Measurements from ENCODE around the gene ATIC.

Gene ATIC

GRCh38 chr2:215361876-215362561 lies 50.2 kb downstream of the ATIC start:
- no peak for DNase-seq

DNA sequence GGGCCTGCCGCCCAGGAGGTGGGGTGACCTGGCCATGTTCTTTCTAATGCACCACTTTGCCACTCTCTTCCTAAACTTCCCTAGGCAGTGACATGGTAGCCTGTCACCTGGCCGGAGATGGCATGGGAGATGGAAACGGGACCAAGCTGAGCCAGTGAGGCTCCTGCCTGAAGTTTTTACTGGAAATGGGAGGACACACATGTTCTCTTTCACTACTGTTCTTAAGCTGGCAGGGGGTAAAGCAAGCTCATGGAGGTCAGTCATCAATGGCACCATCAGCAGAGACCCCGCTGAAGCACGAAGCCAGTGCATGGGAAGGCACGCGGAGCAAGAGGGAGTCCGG lies 50.7 kb downstream of the ATIC start:
- DNase-seq: no peak

DNA sequence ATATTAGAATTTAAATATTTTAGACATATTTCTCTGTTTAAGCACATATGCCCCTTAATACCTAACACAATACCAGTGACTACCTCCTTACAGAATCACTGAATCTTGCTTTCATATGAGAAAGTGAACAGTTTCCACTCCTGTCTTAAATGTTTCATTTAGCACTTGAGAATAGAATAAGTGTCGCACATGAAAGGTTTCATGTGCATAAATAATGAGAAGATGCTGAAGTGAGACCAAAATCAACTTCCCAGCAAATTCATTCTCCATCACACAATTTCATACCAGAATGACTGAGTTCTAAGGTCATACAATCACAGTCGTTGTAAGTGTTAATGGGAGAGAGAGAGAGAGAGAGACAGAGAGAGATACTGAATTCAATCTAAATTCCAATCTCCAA lies 51.2 kb downstream of the ATIC start:
- no peak for DNase-seq

- no peak for DNase-seq
Measured at GRCh38 chr2:215363461-215364156, 51.8 kb downstream of the ATIC start.

DNA sequence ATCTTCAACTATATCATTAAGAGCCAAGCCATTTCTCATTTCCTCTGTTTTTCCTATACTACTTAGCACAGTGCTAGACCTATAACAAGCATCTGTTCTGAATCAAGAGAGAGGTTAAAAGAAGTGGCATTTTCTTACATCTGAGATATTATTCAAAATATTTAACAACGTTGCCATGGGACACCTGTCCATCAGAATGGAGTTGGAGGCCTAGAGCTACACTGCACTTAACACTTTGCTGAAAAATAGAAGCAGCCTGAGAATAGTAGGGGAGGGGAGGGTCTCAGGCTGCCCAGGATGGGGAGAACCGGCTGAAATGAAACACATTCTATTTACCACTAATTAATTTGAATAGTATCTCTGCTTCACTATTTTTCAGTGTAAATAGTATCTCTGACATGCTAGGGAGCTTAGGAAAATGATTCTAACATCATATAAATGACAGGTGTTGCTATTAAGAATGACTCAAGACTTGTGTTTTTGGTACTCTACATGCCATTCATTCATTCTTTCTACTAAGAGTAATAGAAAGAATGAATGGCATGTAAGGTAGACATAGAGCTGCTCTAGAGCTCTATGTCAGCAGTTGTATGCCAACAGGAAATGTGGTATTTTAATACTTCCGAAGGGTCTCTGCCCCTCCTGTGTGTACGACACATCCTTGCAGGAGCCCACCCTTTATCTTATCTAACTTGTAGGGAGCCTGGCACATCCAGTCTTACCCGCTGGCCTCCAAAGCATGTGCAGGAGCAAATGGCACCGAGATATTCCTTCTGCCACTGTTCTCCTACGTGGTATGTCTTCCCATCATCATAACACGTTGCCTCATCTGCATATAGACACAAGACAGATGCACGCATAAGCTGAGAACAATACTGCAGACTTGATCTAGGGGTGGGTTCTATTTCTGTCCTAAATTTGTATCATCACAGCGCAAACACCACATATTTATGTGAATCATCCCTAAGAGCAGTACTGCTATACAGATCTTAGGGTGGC lies 52.6 kb downstream of the ATIC start:
- DNase-seq: no peak

DNA sequence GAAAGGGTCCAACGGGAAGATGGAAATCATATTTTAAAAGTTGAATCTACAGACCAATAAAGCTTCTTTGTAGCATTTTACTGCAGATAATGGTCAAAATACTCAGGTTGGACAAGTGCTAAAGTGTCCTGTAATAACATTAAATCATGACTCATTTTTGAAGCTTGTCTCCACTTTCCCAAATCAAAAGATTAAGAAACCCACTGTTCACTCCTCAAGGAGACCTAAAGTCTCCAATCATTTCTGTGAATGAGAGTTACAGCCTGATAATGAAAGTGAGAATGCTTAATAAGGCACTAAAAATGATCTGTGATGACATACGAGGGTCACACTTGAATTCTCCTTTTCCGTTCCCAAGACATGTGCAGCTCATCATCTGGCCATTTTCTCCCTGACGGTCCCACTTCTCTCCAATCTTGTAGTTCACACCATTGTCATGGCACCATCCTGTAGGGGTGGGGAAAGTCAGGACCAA lies 53.4 kb downstream of the ATIC start:
- no peak for DNase-seq

DNA sequence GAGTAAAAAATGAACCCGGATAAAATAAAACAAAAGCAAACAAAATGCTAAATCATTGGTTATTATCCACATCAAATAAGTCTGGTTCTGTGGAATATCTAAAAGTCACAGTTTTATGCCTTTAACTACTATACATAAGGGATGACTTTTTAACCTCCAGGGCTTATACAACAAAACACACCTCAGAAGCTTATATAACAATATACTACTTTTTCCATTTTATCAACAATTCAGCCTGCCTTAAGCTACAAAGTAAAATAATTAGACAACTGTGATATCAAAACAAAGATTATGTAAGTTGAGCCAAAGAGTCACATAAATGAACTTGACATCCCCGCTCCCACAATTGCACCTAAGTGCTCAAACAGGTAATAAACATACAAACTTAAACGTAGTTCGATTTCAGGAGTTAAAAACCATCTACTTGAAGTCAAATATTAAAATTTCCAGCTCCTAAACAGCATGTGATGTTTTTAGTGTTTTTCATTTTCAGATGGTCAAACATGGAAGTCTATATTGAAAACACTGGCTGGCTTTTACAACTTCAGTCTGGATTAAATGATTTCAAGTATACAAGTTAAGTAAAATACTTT lies 54.7 kb downstream of the ATIC start:
- DNase-seq: no peak

DNA sequence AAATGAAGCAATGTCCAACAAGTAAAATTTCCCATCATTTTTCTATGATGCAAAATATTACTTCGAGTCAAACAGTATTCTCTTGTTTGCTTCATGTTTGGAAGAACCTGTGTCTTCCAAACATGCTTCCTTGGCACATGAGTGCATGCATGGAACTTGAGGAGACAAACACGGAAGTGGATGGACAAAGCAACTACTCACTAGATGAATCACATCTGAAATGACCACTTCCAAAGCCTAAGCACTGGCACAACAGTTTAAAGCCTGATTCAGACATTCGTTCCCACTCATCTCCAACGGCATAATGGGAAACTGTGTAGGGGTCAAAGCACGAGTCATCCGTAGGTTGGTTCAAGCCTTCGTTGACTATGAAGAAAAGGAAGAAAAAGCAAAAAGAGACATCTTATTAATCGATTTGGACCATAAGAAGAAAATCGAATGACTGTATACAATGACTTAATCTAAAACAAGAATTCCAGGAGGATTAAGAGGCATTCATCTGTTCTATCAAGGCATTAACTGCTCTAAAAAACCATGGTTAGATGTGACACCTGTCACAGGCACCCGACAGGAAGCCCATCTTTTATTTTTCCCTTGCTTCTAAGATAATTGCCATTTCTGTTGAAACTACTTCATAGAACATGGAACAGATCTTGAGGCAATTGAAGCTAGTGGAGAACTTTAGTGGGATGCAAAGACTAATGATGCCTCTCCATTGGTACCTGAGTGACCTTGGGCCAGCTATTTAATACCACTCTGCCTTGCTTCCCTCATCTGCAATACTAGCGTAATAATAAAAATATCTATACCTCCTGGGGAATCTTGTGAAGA lies 56.0 kb downstream of the ATIC start:
- no peak for DNase-seq

- DNase-seq: no peak
Measured at GRCh38 chr2:215368493-215368809, 56.6 kb downstream of the ATIC start.

DNA sequence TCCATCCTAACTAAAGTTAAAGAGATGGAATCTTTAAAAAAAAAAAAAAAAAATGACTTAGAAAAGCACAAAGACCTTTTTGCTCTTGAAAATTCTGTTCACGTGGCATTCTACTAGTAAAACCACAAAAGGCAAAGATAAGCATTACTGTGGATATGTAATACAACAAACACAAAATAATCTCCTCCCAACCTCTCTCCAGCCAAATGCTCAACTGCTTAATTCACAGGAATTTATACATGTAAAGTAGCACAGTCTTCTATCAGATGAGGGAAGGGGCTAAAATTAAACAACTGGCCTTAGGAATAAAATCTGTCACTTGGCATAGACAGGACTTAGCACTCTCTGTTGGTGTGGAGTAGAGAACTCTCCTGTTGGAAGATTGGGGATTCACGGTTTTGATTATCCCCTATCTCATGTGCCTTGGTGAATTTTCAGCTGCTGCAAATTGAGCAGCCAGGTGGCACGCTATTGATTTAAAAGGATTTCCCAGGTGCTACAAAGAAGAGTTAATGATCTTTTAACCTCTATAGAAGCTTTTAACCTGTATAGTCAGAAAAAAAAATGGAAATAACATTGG lies 57.4 kb downstream of the ATIC start:
- no peak for DNase-seq

- no peak for DNase-seq
Measured at GRCh38 chr2:215370112-215370965, 58.5 kb downstream of the ATIC start.

- DNase-seq: no peak
Measured at GRCh38 chr2:215371915-215372897, 60.3 kb downstream of the ATIC start.

DNA sequence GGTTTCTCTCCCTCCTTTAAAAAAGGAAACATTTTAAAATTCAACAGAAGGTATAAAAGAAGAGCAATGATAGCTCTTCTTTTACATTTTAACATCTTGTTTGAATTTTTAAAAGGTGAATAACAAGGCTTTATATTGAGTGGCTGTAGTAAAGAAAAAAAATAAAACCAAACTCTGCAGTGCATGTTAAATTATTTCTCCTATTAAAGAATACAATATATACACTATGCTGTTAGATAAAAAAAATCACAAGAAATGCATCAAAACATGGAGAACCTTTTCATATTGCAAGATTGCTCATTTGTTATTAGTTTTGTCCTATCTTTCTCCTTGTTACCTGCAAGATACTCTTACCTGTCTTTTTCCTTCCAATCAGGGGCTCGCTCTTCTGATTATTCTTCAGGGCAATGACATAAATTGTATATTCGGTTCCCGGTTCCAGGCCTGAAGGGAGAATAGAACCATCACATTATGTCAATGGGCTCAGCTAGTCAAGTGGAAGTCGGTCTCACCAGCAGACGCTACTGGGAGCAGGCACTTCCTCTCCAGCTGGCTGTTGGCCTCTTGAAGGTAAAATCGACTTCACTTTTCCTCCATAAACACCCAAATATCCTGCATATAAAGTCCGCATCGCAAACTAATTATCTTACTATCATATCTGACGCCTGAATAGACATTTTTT lies 61.2 kb downstream of the ATIC start:
- no peak for DNase-seq

- DNase-seq: no peak
Measured at GRCh38 chr2:215374002-215374401, 62.1 kb downstream of the ATIC start.

DNA sequence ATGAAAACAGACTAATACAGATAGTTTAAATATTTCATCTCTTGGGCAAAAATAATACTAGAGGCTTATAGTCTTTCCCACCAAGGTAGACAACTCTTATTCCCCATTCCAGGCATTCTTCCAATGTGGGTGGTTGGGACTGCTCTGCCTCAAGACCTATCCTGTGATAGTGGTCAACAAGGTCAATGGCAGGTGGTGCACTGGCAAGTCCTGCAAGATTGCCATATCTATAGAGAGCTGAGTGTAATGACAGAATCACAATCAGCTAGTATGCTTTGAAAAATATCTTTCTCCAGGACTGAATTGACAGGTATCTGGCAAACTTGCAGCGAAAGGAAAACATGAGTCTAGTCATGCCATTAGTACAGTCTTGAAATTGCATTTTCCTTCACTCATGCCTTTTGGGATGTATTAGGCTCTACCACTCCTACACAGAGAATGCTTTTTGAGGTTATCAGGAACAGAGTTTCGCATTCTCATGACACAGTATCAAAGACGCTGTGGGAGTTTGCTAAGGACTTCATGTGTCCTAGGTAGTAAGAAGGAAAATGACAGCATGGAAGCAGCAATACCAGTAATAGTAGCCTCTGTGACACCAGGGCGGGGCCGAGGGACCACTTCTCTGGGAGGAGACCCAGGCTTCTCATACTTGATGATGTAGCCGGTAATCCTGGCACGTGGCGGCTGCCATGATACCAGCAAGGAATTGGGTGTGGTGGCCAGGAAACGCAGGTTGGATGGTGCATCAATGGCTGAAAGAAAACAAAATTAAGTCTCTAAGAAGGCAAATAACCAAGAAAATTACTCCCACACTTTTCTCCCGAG lies 63.0 kb downstream of the ATIC start:
- DNase-seq: no peak

- DNase-seq: no peak
Measured at GRCh38 chr2:215375467-215375830, 63.6 kb downstream of the ATIC start.

- DNase-seq: no peak
Measured at GRCh38 chr2:215376103-215376780, 64.4 kb downstream of the ATIC start.

DNA sequence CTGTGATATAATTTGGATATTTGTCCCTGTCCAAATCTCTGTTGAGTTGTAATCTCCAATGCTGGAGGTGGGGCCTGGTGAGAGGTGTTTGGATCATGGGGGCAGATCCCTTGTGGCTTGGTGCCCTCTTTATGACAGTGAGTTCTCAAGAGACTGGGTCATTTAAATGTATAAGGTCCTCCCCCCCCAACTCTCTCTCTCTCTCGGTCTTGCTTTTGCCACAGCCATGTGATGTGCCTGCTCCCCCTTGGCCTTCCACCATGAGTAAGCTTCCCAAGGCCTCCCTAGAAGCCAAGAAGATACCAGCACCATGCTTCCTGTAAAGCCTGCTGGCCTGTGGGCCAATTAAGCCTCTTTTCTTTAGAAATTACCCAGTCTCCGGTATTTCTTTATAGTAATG lies 65.4 kb downstream of the ATIC start:
- no peak for DNase-seq
